Fibroblast of lung (primary cell): ENCODE results near the gene PCDH15.

Experiments used
- CTCF ChIP-seq, 2 donors: IDR thresholded peaks in 1 of 2; conservative IDR thresholded peaks in 1 of 2; 1 replicate in 1 of 2; 2 replicates in 1 of 2; pipeline ENCODE4 v1.5.1; 2011 to 2012; ENCODE audit warnings: low read length in 2 of 2, control low read depth in 1 of 2, inconsistent platforms in 1 of 2, low read depth in 1 of 2, mild to moderate bottlenecking in 1 of 2
- EZH2 ChIP-seq: IDR thresholded peaks from 2 replicates; pipeline ENCODE4 v1.5.1; 2012; ENCODE audit warnings: low read length, control low read depth, mild to moderate bottlenecking; ENCODE audit errors: missing control alignments

- TF ChIP-seq CTCF (conservative IDR thresholded peaks at IDR 0.05 in 1 of 2, IDR thresholded peaks at IDR 0.05 in 1 of 2; ENCODE audit: low read depth in 1 of 2, low read length in 2 of 2): no peak
- TF ChIP-seq EZH2: no peak
Measured at GRCh38 chr10:54139819-54140428, 661.1 kb downstream of the PCDH15 start.
